Muscle of leg (tissue), 11 donors: Measurements from ENCODE around the gene TMEM196. TPM values are rescaled to one million over a fixed set of nuclear protein-coding genes. Genes with fewer than 3 reads are reported as not detected.
"Not testable (repeated sequence)": the region's sequence is repeated elsewhere in the genome, so short reads cannot be mapped to it uniquely, and the experiment has no call there.

ENCODE experiments used
- DNase-seq: peaks from one replicate; pipeline ENCODE4 v3.0.0; 2013
- H3K27ac ChIP-seq: one replicate; pipeline ENCODE4 v1.5.1; 2013; ENCODE audit warnings: mild to moderate bottlenecking, low read length, control low read depth
- H3K27me3 ChIP-seq: one replicate; pipeline ENCODE4 v1.6.1; 2013; ENCODE audit warnings: low read length; ENCODE audit not compliant: control insufficient read depth, insufficient read depth
- H3K36me3 ChIP-seq: one replicate; pipeline ENCODE4 v1.6.1; 2013; ENCODE audit warnings: low read length; ENCODE audit not compliant: control insufficient read depth, insufficient read depth
- H3K4me1 ChIP-seq: one replicate; pipeline ENCODE4 v1.6.1; 2013; ENCODE audit warnings: low read length; ENCODE audit not compliant: control insufficient read depth, insufficient read depth
- H3K4me3 ChIP-seq: one replicate; pipeline ENCODE4 v1.5.1; 2013; ENCODE audit warnings: low read length, control low read depth
- H3K9me3 ChIP-seq: replicated peaks from 2 replicates; pipeline ENCODE4 v1.6.1; 2013; ENCODE audit warnings: low read depth, low read length; ENCODE audit not compliant: control insufficient read depth
- WGBS: methylation state at CpG from one replicate; pipeline ENCODE4 v1.1.5; 2013; ENCODE audit warnings: missing lambda C conversion rate; ENCODE audit not compliant: insufficient coverage; 5-methylcytosine and 5-hydroxymethylcytosine counted together
- polyA plus RNA-seq, 8 donors: library from polyadenylated mRNA; unstranded; fragments of 120-200 nt; gene quantifications; one replicate each; pipeline versions ENCODE4 v1.2.1 to v1.2.3, GENCODE V29; 2013; ENCODE audit warnings: inconsistent platforms in 1 of 8, low replicate concordance in 1 of 8; ENCODE audit not compliant: insufficient read length in 8 of 8, insufficient read depth in 1 of 8
- total RNA-seq: library from RNA; stranded (reverse); fragments of 120-200 nt; gene quantifications from one replicate; pipeline ENCODE4 v1.2.4, GENCODE V29; 2013

TMEM196 gene
- total and polyA plus RNA-seq, 9 donors = 0.04 to 0.36 (median 0.09) TPM; not detected in 1

DNA sequence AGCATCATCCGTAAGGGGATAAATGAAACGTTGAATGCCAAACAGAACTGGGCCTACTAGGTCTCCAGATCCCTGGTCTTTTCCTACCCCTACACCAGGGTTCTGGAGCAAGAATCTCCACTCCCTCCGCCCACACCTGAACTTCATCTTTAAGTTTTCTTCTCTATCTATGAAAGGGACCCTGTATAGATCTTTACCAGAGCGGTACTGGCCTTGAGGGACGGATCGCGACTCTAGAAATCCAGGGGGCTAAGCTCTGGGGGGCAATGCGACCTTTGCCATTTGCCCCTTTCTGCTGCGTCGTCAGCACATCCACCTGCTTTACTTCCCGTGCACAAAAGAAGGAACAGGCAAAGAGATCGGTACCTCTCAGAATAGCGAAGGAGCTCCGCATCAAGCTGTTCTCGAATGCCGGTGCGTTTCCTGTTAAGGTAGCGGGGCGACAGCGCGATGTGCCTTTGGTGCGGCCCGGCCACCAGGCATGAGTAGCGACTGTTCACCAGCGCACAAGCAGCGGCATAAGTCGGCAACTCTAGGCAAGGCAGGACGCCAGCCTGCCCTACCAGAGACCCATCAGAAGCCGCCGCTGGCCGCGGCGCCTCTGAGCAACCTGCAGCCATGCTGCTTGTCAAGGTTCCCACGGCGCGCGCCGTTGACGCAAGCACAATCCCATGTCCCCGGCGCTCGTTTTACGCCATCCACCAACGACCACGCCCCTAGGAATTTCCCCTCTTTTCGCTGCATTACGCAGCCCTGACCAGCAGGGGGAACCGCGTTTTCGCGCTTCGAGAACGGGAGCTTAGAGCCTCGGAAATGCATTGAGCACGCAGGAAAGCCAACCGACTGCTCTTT is 64.8 kb downstream of the TMEM196 start, which contains the start of gene POLR1F:
Gene POLR1F (minus strand): TSS at position 641 of the 852 bp plus-strand sequence. CDS start 21 bp downstream, at position 620.
- Histone ChIP-seq H3K4me1 (peaks cover 10% of the 10 kb centered on the region), H3K27me3 (no peaks in the 10 kb centered on the region), H3K36me3 (no peaks in the 10 kb centered on the region), H3K9me3 (no peaks in the 10 kb centered on the region), H3K4me3 (peak within 1 kb of the TSS; percentile 92), H3K27ac (peak within 1 kb of the TSS; percentile 62)
- under 1% methylated on average over 53 of the region's 56 CpGs for WGBS
- peak; percentile 98 for DNase-seq

GRCh38 chr7:19707240-19707639 is 66.2 kb downstream of the TMEM196 start:
- H3K4me1 ChIP-seq = peaks cover 10% of the 10 kb centered on the region
- H3K36me3 ChIP-seq = no peaks in the 10 kb centered on the region
- H3K4me3 ChIP-seq = no peak overlapping the region
- no peaks in the 10 kb centered on the region for H3K27me3 ChIP-seq
- no peaks in the 10 kb centered on the region for H3K9me3 ChIP-seq
- no peak for DNase-seq
- H3K27ac ChIP-seq = no peak overlapping the region
- no CpG with 5 or more reads among the region's 3 CpGs for WGBS

DNA sequence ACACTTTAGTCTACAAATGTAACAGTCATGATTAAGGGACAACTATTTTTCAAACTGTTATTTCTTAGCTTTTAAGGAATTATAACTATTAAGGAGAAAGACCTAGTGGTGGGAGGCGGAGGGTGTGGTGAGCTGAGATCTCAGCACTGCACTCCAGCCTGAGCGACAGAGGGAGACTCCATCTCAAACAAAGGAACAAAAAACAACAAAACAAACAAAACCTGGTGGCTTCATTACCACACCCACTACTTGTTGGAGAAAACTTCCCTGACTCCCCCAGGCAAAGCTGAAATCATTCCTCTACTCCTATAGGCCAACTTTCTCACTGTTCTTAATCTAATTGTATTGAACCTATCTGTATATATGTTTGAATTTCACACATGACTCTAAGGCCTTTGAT is 67.8 kb downstream of the TMEM196 start:
- DNase-seq = no peak
- no peak overlapping the region for H3K4me3 ChIP-seq
- peaks cover 4% of the 10 kb centered on the region for H3K36me3 ChIP-seq
- H3K9me3 ChIP-seq = no peaks in the 10 kb centered on the region
- no CpG with 5 or more reads among the region's 2 CpGs for WGBS
- H3K4me1 ChIP-seq = peaks cover 10% of the 10 kb centered on the region
- H3K27ac ChIP-seq = no peak overlapping the region
- H3K27me3 ChIP-seq = no peaks in the 10 kb centered on the region

GRCh38 chr7:19701471-19701870 is 71.9 kb downstream of the TMEM196 start:
- Histone ChIP-seq H3K27ac (no peak overlapping the region), H3K36me3 (peaks cover 7% of the 10 kb centered on the region)
- 80% methylated on average over 1 of the region's 4 CpGs for WGBS

DNA sequence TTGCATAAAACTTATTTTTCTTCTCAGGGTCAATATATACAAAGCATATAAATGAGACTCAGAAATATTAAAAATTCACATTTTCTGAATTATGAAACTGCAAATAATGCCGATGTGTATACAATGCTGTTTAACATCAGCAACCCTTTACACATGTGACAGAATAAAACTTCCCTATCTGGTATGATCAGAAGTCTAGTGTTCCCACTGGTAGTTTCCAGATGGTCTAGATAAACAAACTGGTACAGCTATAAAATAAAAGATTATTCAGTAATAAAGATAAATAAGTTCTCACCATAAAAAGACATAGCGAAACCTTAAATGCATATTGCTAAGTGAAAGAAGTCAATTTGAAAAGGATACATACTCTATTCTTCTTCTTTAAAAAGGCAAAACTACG is 72.5 kb downstream of the TMEM196 start:
- Histone ChIP-seq H3K9me3 (no peaks in the 10 kb centered on the region), H3K4me3 (no peak overlapping the region), H3K36me3 (peaks cover 7% of the 10 kb centered on the region), H3K27ac (no peak overlapping the region), H3K27me3 (no peaks in the 10 kb centered on the region), H3K4me1 (no peaks in the 10 kb centered on the region)
- no CpG with 5 or more reads among the region's 3 CpGs for WGBS
- DNase-seq = no peak

More at GRCh38 chr7:19701471-19701870, 71.9 kb downstream of the TMEM196 start:
- H3K4me1 ChIP-seq = no peaks in the 10 kb centered on the region
- H3K27me3 ChIP-seq = no peaks in the 10 kb centered on the region
- H3K4me3 ChIP-seq = no peak overlapping the region
- H3K9me3 ChIP-seq = no peaks in the 10 kb centered on the region
- DNase-seq = no peak

- WGBS = 89% methylated on average over 1 of the region's 3 CpGs
These were observed 75.1 kb downstream of the TMEM196 start for GRCh38 chr7:19698331-19698730.

DNA sequence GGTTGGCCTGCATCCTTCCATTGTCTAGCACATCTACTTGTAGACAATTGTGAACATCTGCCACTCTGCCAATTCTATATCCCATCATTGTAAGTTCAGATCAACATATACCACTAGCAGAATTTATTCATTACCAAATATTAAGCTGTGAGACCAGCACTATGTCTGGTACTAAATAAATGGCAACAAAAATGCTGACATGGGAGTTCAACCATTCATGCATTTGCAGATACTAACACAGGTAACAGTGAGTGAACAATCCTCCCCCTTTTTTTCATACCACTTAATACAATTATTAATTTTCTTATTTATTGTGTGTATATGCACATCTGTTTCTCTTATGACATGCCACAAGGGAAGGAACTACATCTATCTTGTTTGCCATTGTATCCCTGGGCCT is 76.5 kb downstream of the TMEM196 start:
- Histone ChIP-seq H3K27me3 (no peaks in the 10 kb centered on the region), H3K36me3 (peaks cover 7% of the 10 kb centered on the region)
- no peak for DNase-seq

More at GRCh38 chr7:19698331-19698730, 75.1 kb downstream of the TMEM196 start:
- Histone ChIP-seq H3K27ac (no peak overlapping the region), H3K36me3 (peaks cover 7% of the 10 kb centered on the region), H3K4me3 (no peak overlapping the region), H3K27me3 (no peaks in the 10 kb centered on the region), H3K9me3 (no peaks in the 10 kb centered on the region), H3K4me1 (no peaks in the 10 kb centered on the region)
- DNase-seq = no peak

DNA sequence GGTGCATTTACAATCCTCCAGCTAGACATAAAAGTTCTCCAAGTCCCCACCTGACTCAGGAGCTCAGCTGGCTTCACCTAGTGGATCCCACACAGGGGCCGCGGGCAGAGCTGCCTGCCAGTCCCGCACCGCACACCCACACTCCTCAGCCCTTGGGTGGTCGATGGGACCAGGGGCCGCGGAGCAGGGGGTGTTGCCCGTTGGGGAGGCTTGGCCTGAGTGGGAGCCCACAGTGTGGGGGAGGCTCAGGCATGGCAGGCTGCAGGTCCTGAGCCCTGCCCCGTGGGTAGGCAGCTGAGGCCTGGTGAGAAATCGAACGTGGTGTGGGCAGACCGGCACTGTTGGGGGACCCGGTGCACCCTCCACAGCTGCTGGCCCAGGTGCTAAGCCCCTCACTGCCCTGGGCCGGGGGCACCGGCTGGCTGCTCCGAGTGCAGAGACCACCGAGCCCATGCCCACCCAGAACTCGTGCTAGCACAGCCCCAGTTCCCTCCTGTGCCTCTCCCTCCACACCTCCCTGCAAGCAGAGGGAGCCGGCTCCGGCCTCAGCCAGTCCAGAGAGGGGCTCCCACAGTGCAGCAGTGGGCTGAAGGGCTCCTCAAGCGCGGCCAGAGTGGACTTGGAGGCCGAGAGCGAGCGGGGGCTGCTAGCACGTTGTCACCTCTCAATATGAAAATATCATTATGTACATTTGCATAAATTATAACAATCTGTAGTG is 81.1 kb downstream of the TMEM196 start:
- peaks cover 2% of the 10 kb centered on the region for H3K36me3 ChIP-seq

More for the DNA sequence above, 76.5 kb downstream of the TMEM196 start:
- H3K4me1 ChIP-seq = no peaks in the 10 kb centered on the region
- H3K4me3 ChIP-seq = no peak overlapping the region
- no peak overlapping the region for H3K27ac ChIP-seq
- no peaks in the 10 kb centered on the region for H3K9me3 ChIP-seq

DNA sequence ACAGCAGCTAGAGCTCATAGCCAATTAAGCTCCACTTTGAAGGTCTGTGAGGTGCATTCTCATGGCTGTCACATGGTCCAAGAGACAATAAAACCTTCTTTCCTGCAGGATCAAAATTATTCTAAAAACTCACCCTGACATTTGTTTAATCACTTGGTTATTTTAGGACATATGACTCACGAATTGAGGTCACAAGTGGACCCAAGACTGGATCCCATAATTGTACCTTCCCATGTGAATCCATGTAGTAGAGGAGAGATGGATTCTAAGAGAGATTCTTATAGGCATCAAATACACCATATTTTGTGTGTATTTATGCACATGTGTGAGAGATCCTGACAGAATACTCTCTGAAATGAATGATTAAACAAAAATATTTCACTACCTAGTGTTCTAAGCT is 82.7 kb downstream of the TMEM196 start:
- H3K4me3 ChIP-seq = no peak overlapping the region
- WGBS = no CpG with 5 or more reads among the region's 1 CpG
- H3K9me3 ChIP-seq = no peaks in the 10 kb centered on the region
- H3K27ac ChIP-seq = no peak overlapping the region
- H3K36me3 ChIP-seq = no peaks in the 10 kb centered on the region
- DNase-seq = no peak
- no peaks in the 10 kb centered on the region for H3K4me1 ChIP-seq
- no peaks in the 10 kb centered on the region for H3K27me3 ChIP-seq

More for the DNA sequence above, 81.1 kb downstream of the TMEM196 start:
- Histone ChIP-seq H3K4me3 (no peak overlapping the region), H3K4me1 (no peaks in the 10 kb centered on the region), H3K27me3 (no peaks in the 10 kb centered on the region), H3K27ac (no peak overlapping the region), H3K9me3 (no peaks in the 10 kb centered on the region)
- WGBS = 95% methylated on average over 19 of the region's 26 CpGs
- DNase-seq = no peak

DNA sequence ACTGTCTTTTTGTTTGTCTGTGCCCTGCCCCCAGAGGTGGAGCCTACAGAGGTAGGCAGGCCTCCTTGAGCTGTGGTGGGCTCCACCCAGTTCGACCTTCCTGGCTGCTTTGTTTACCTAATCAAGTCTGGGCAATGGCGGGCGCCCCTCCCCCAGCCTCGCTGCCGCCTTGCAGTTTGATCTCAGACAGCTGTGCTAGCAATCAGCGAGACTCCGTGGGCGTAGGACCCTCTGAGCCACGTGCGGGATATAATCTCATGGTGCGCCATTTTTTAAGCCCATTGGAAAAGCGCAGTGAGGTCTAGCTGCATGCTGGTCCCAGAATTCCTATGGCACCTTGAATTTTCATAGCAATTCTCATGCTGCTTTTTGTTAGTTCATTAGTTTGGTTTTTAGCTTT is 84.3 kb downstream of the TMEM196 start:
- 68% methylated on average over 12 of the region's 12 CpGs for WGBS
- H3K27me3 ChIP-seq, H3K4me3 ChIP-seq, H3K4me1 ChIP-seq, H3K36me3 ChIP-seq, H3K27ac ChIP-seq, DNase-seq, H3K9me3 ChIP-seq: not testable (repeated sequence)
